Brain microvascular endothelial cell (primary cell): ENCODE results near the gene ZFYVE1.

Experiments
- DNase-seq: peaks from one replicate; pipeline ENCODE4 v3.0.0-alpha.2; 2020
- H3K27ac ChIP-seq: fragments of 250-450 bp; sonication (Bioruptor Pico); 2 replicates; pipeline ENCODE4 v1.5.1; 2020; ENCODE audit warnings: mild to moderate bottlenecking, moderate library complexity
- H3K27me3 ChIP-seq: fragments of 250-450 bp; sonication (Bioruptor Pico); replicated peaks from 2 replicates; pipeline ENCODE4 v1.5.1; 2020; ENCODE audit warnings: mild to moderate bottlenecking
- H3K36me3 ChIP-seq: fragments of 250-450 bp; sonication (Bioruptor Pico); replicated peaks from 2 replicates; pipeline ENCODE4 v1.5.1; 2020; ENCODE audit warnings: mild to moderate bottlenecking
- H3K4me3 ChIP-seq: 2 replicates; pipeline ENCODE4 v1.5.1; 2011; ENCODE audit warnings: low read depth, mild to moderate bottlenecking, control low read depth, low read length, moderate library complexity
- in situ Hi-C: cut with HindIII; loops from 2 replicates; pipeline ENCODE4 v1.10.0; 2017; ENCODE audit warnings: low sequenced_read_pairs, low pct_ligation_motif_present
- TF ChIP-seq, protein P1 (sequence below): IDR thresholded peaks from 2 replicates; pipeline ENCODE4 v1.5.1; 2011; ENCODE audit warnings: low read depth, mild to moderate bottlenecking, moderate library complexity, low read length, control low read depth, inconsistent platforms; ENCODE audit errors: missing control alignments

Gene ZFYVE1

DNA sequence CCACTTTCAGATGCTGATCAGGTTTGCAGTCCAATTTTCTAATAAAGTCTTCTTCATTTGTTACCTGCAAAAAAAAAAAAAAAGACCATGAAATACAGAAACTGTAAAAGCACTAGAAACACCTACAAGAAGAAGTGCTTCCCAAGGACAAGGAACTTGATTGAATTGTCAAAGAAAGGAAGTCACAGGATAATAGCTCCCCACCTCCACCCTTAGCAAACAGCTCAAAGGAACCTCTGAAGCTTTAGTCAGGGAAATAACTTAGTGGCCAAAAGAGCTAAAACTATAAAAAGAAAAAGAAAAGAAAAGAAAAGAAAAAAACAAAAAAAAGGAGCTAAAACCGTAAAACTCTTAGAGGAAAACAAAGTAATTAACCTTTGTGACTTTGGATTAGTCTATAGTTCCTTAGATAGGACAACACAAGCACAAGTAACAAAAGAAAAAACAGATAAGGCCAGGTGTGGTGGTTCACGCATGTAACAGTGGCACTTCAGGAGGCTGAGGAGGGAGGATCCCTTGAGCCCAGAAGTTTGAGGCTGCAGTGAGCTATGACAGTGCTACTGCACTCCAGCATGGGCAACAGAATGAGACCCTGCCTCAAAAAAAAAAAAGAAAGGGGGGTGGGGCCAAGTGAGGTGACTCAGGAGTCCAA is 28.5 kb downstream of the ZFYVE1 start:
- Histone ChIP-seq H3K27me3 (no peaks in the 10 kb centered on the region), H3K4me3 (no peak overlapping the region), H3K36me3 (peaks cover 22% of the 10 kb centered on the region), H3K27ac (no peak overlapping the region)
- in situ Hi-C loops, result no loop called here
- TF ChIP-seq, protein P1, sequence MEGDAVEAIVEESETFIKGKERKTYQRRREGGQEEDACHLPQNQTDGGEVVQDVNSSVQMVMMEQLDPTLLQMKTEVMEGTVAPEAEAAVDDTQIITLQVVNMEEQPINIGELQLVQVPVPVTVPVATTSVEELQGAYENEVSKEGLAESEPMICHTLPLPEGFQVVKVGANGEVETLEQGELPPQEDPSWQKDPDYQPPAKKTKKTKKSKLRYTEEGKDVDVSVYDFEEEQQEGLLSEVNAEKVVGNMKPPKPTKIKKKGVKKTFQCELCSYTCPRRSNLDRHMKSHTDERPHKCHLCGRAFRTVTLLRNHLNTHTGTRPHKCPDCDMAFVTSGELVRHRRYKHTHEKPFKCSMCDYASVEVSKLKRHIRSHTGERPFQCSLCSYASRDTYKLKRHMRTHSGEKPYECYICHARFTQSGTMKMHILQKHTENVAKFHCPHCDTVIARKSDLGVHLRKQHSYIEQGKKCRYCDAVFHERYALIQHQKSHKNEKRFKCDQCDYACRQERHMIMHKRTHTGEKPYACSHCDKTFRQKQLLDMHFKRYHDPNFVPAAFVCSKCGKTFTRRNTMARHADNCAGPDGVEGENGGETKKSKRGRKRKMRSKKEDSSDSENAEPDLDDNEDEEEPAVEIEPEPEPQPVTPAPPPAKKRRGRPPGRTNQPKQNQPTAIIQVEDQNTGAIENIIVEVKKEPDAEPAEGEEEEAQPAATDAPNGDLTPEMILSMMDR, result no peak
- DNase-seq, result no peak

DNA sequence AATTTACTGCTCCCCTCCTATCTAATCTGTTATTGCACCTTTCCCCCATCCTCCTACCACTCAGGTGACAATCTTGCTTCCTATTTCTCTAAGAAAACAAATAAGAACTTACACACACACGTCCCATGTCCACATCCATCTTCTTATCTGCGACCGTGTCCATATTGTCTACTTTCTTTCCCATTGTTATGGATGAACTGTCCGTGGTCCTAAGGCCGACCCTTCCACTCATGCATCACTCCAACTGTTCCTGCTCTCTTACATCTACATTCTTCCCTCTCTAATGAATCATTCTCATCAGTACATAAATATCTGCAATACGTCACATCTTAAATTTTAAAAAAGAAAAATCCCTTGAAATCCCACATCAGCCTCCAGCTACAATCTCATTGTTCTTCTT is 30.0 kb downstream of the ZFYVE1 start:
- TF ChIP-seq, protein P1, result no peak
- in situ Hi-C loops, result no loop called here
- H3K27me3 ChIP-seq, result no peaks in the 10 kb centered on the region
- DNase-seq, result no peak
- H3K4me3 ChIP-seq, result no peak overlapping the region
- peaks cover 30% of the 10 kb centered on the region for H3K36me3 ChIP-seq
- H3K27ac ChIP-seq, result no peak overlapping the region

DNA sequence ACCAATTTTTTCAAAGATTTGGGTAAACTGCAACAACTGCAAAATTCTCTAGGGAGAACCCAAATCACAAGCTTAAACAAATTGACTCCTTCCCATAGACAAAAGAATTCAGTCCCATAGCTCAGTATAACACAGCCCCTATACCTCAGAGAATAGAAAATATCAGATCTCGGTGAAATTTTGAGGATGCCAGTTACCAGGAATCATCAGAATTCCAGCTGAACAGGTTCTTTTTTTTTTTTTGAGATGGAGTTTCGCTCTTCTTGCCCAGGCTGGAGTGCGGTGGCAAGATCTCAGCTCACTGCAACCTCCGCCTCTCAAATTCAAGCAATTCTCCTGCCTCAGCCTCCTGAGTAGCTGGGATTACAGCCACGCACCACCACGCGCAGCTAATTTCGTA is 36.7 kb downstream of the ZFYVE1 start:
- TF ChIP-seq, protein P1, result no peak
- in situ Hi-C loops, result no loop called here
- Histone ChIP-seq H3K27me3 (no peaks in the 10 kb centered on the region), H3K36me3 (peaks cover 11% of the 10 kb centered on the region), H3K27ac (no peak overlapping the region), H3K4me3 (no peak overlapping the region)
- DNase-seq, result no peak

DNA sequence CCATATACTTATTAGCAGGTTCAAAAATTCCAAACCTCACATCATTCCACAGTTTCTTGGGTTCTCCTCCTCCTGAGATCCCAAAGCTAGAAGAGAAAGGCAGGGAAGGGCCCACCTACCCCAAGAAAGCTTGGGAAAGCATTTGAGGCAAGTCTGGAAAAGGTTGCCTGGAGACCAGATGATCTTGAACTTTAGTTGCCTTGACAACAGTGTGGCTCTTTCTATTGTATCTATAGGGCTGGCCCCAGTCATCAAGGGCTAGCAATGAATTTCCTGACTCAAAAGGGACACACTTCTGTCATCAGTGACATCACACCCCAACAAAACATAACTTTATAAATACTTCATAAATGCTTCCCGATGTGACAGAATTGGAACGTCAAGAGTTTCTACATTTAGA is 40.0 kb downstream of the ZFYVE1 start:
- TF ChIP-seq, protein P1, result no peak
- H3K27me3 ChIP-seq, result no peaks in the 10 kb centered on the region
- no peak overlapping the region for H3K27ac ChIP-seq
- H3K36me3 ChIP-seq, result peaks cover 13% of the 10 kb centered on the region
- no peak overlapping the region for H3K4me3 ChIP-seq
- DNase-seq, result no peak
- in situ Hi-C loops, result no loop called here

DNA sequence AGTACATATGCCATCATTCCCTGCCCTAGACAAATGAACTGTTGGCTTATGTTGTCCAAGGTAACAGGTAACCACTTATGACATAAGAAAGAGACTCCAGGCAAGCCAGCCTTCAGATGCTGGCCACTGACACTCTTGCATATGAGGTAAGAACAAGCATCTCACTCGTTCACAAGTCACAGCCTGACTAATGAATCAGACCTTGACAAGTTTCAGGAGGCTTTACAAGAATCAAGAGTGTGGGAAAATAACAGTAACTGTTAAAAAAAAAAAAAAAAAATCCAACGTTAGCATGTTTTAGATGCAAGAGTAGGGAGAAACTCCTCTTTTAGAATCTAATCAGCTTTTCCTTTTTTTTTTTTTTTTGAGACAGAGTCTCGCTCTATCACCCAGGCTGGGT is 40.7 kb downstream of the ZFYVE1 start:
- TF ChIP-seq, protein P1, result no peak
- Histone ChIP-seq H3K27me3 (no peaks in the 10 kb centered on the region), H3K4me3 (no peak overlapping the region), H3K27ac (no peak overlapping the region), H3K36me3 (peaks cover 15% of the 10 kb centered on the region)
- DNase-seq, result no peak
- in situ Hi-C loops, result no loop called here

DNA sequence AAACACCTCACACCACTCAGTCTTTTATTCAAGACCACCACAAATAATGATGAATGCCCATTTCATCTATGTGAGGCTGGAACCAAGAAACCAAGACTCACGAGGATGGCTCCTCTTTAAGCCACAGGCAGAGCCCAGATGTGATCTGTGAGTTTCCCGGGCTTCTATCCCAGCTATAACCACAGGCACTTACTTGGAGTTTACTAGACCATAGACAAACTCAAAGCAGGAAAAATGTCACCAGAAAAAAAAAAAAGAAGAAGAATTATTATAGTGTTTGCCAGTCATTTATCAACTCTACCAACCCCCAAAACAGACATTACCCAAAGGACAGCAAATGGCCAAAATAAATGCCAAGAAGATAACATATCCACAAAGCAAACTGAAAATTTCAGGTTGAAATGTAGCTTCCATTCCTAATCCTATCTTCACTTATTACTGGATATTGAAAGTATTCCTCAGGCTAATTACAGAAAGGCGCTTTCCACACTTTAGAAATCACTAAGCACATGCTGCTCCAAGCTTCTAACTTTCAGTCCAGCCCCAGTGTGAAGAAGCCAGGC is 44.7 kb downstream of the ZFYVE1 start:
- H3K36me3 ChIP-seq, result peaks cover 25% of the 10 kb centered on the region
- in situ Hi-C loops, result no loop called here
- TF ChIP-seq, protein P1, result no peak
- H3K27ac ChIP-seq, result no peak overlapping the region
- H3K4me3 ChIP-seq, result no peak overlapping the region
- DNase-seq, result no peak
- H3K27me3 ChIP-seq, result no peaks in the 10 kb centered on the region
